Duodenal mucosa (tissue), 2 donors: ENCODE data around the gene GKN1.
"Not testable (repeated sequence)": the region's sequence is repeated elsewhere in the genome, so short reads cannot be mapped to it uniquely, and the experiment has no call there.

ENCODE experiments used
- H3K27ac ChIP-seq: one replicate; pipeline ENCODE4 v1.7.0; 2013; ENCODE audit warnings: low read depth, low read length
- H3K27me3 ChIP-seq, 2 donors: one replicate each; pipeline ENCODE4 v1.7.0; 2013; ENCODE audit warnings: low read length in 2 of 2, control low read depth in 1 of 2; ENCODE audit not compliant: insufficient read depth in 2 of 2, control insufficient read depth in 1 of 2
- H3K36me3 ChIP-seq, 2 donors: one replicate each; pipeline ENCODE4 v1.7.0; 2013; ENCODE audit warnings: low read length in 2 of 2, control low read depth in 1 of 2; ENCODE audit not compliant: insufficient read depth in 2 of 2, control insufficient read depth in 1 of 2
- H3K4me1 ChIP-seq, 2 donors: one replicate each; pipeline ENCODE4 v1.7.0; 2013; ENCODE audit warnings: low read length in 2 of 2, control low read depth in 1 of 2; ENCODE audit not compliant: insufficient read depth in 2 of 2, control insufficient read depth in 1 of 2
- H3K4me3 ChIP-seq, 2 donors: one replicate each; pipeline ENCODE4 v1.7.0; 2013; ENCODE audit warnings: low read length in 2 of 2, low read depth in 1 of 2
- H3K9ac ChIP-seq, 2 donors: one replicate each; pipeline ENCODE4 v1.7.0; 2013; ENCODE audit warnings: low read length in 2 of 2, low read depth in 1 of 2
- H3K9me3 ChIP-seq, 2 donors: one replicate each; pipeline ENCODE4 v1.7.0; 2013; ENCODE audit warnings: low read length in 2 of 2, control low read depth in 1 of 2; ENCODE audit not compliant: control insufficient read depth in 1 of 2

The GKN1 gene

GRCh38 chr2:68955432-68955831 lies 19.0 kb upstream of the GKN1 start:
- not testable (repeated sequence) for H3K36me3 ChIP-seq, H3K27ac ChIP-seq

GRCh38 chr2:68959001-68959400 lies 15.4 kb upstream of the GKN1 start:
- H3K4me3 ChIP-seq = no peak overlapping the region
- no peaks in the 10 kb centered on the region for H3K27me3 ChIP-seq
- no peak overlapping the region for H3K9ac ChIP-seq
- no peaks in the 10 kb centered on the region for H3K4me1 ChIP-seq
- no peaks in the 10 kb centered on the region for H3K9me3 ChIP-seq
- no peaks in the 10 kb centered on the region for H3K36me3 ChIP-seq
- H3K27ac ChIP-seq = no peak overlapping the region

More at GRCh38 chr2:68955432-68955831, 19.0 kb upstream of the GKN1 start:
- H3K27me3 ChIP-seq, H3K4me3 ChIP-seq, H3K9me3 ChIP-seq, H3K4me1 ChIP-seq, H3K9ac ChIP-seq: not testable (repeated sequence)

- H3K9ac ChIP-seq = no peak overlapping the region
- no peak overlapping the region for H3K4me3 ChIP-seq
- H3K4me1 ChIP-seq = no peaks in the 10 kb centered on the region
- H3K36me3 ChIP-seq = no peaks in the 10 kb centered on the region
- no peaks in the 10 kb centered on the region for H3K9me3 ChIP-seq
- H3K27me3 ChIP-seq = no peaks in the 10 kb centered on the region
- no peak overlapping the region for H3K27ac ChIP-seq
Observed at GRCh38 chr2:68961380-68961779, 13.1 kb upstream of the GKN1 start.

GRCh38 chr2:68964282-68964681 lies 10.2 kb upstream of the GKN1 start:
- Histone ChIP-seq H3K27ac (no peak overlapping the region), H3K4me1 (no peaks in the 10 kb centered on the region), H3K27me3 (no peaks in the 10 kb centered on the region), H3K36me3 (no peaks in the 10 kb centered on the region), H3K9me3 (no peaks in the 10 kb centered on the region), H3K4me3 (no peak overlapping the region), H3K9ac (no peak overlapping the region)

GRCh38 chr2:68968221-68968620 lies 6.2 kb upstream of the GKN1 start:
- H3K27ac ChIP-seq = no peak overlapping the region
- no peaks in the 10 kb centered on the region for H3K27me3 ChIP-seq
- no peak overlapping the region for H3K9ac ChIP-seq
- H3K36me3 ChIP-seq = no peaks in the 10 kb centered on the region
- H3K4me1 ChIP-seq = no peaks in the 10 kb centered on the region
- no peak overlapping the region for H3K4me3 ChIP-seq
- no peaks in the 10 kb centered on the region for H3K9me3 ChIP-seq

GRCh38 chr2:68969736-68970490 lies 4.5 kb upstream of the GKN1 start:
- no peaks in the 10 kb centered on the region for H3K27me3 ChIP-seq
- H3K9ac ChIP-seq = no peak overlapping the region
- H3K4me3 ChIP-seq = no peak overlapping the region

GRCh38 chr2:68970566-68971265 lies 3.7 kb upstream of the GKN1 start:
- no peak overlapping the region for H3K9ac ChIP-seq
- no peak overlapping the region for H3K4me3 ChIP-seq
- H3K36me3 ChIP-seq = no peaks in the 10 kb centered on the region
- H3K27me3 ChIP-seq = no peaks in the 10 kb centered on the region
- no peaks in the 10 kb centered on the region for H3K9me3 ChIP-seq
- H3K27ac ChIP-seq = no peak overlapping the region
- H3K4me1 ChIP-seq = no peaks in the 10 kb centered on the region

More at GRCh38 chr2:68969736-68970490, 4.5 kb upstream of the GKN1 start:
- no peaks in the 10 kb centered on the region for H3K4me1 ChIP-seq
- no peak overlapping the region for H3K27ac ChIP-seq
- no peaks in the 10 kb centered on the region for H3K9me3 ChIP-seq
- no peaks in the 10 kb centered on the region for H3K36me3 ChIP-seq

GRCh38 chr2:68971591-68972231 lies 2.7 kb upstream of the GKN1 start:
- Histone ChIP-seq H3K4me1 (no peaks in the 10 kb centered on the region), H3K27ac (no peak overlapping the region), H3K9ac (no peak overlapping the region), H3K4me3 (no peak overlapping the region), H3K36me3 (no peaks in the 10 kb centered on the region), H3K27me3 (no peaks in the 10 kb centered on the region), H3K9me3 (no peaks in the 10 kb centered on the region)

GRCh38 chr2:68974946-68975665 lies 670 bp downstream of the GKN1 start:
- Histone ChIP-seq H3K4me3 (no peak overlapping the region), H3K9ac (no peak overlapping the region), H3K4me1 (no peaks in the 10 kb centered on the region)

GRCh38 chr2:68975844-68976243 lies 1.4 kb downstream of the GKN1 start:
- Histone ChIP-seq H3K9ac (no peak overlapping the region), H3K9me3 (no peaks in the 10 kb centered on the region), H3K4me1 (no peaks in the 10 kb centered on the region), H3K36me3 (no peaks in the 10 kb centered on the region), H3K4me3 (no peak overlapping the region), H3K27me3 (peaks cover 0 to 4% of the 10 kb centered on the region in 2 donors), H3K27ac (no peak overlapping the region)

More at GRCh38 chr2:68974946-68975665, 670 bp downstream of the GKN1 start:
- Histone ChIP-seq H3K36me3 (no peaks in the 10 kb centered on the region), H3K27me3 (peaks cover 0 to 4% of the 10 kb centered on the region in 2 donors), H3K9me3 (no peaks in the 10 kb centered on the region), H3K27ac (no peak overlapping the region)
